BLaER1 (cell line): ENCODE data around the gene PAX4.

ENCODE experiments used
- H3K27ac ChIP-seq: shearing (Covaris generic); formaldehyde crosslinking; 2 replicates; pipeline ENCODE4 v1.8.1; 2022
- H3K27me3 ChIP-seq: shearing (Covaris generic); formaldehyde crosslinking; 2 replicates; pipeline ENCODE4 v1.8.1; 2022
- H3K36me3 ChIP-seq: shearing (Covaris generic); formaldehyde crosslinking; 2 replicates; pipeline ENCODE4 v1.8.1; 2022
- H3K4me1 ChIP-seq: shearing (Covaris generic); formaldehyde crosslinking; 2 replicates; pipeline ENCODE4 v1.8.1; 2022
- H3K4me2 ChIP-seq: shearing (Covaris generic); formaldehyde crosslinking; 2 replicates; pipeline ENCODE4 v1.8.1; 2022
- H3K4me3 ChIP-seq: shearing (Covaris generic); formaldehyde crosslinking; 2 replicates; pipeline ENCODE4 v1.8.1; 2022
- H3K9ac ChIP-seq: shearing (Covaris generic); formaldehyde crosslinking; 2 replicates; pipeline ENCODE4 v1.8.1; 2022
- H3K9me3 ChIP-seq: shearing (Covaris generic); formaldehyde crosslinking; 2 replicates; pipeline ENCODE4 v1.8.1; 2022
- H4K20me1 ChIP-seq: shearing (Covaris generic); formaldehyde crosslinking; 2 replicates; pipeline ENCODE4 v1.8.1; 2022
- Cebpa-rat ChIP-seq: shearing (Covaris generic); IDR thresholded peaks from 2 replicates; pipeline ENCODE4 v1.8.1; 2022

Gene PAX4

GRCh38 chr7:127618042-127618441, at the start of gene PAX4:
Gene PAX4 (minus strand): TSS chr7:127618142. CDS start chr7:127615928, 2,214 bp downstream.
- TF ChIP-seq Cebpa-rat, result no peak
- H3K9ac ChIP-seq, result no peak within 1 kb of the TSS
- H3K27ac ChIP-seq, result no peak within 1 kb of the TSS
- no peaks in the 10 kb centered on the region for H3K36me3 ChIP-seq
- no peak within 1 kb of the TSS for H3K4me3 ChIP-seq
- H3K27me3 ChIP-seq, result no peaks in the 10 kb centered on the region
- no peaks in the 10 kb centered on the region for H3K9me3 ChIP-seq
- no peaks in the 10 kb centered on the region for H3K4me1 ChIP-seq
- no peaks in the 10 kb centered on the region for H4K20me1 ChIP-seq
- no peak within 1 kb of the TSS for H3K4me2 ChIP-seq

GRCh38 chr7:127667017-127667670, 49.2 kb upstream of the PAX4 start:
- H3K4me2 ChIP-seq, result no peak overlapping the region
- peaks cover 83% of the 10 kb centered on the region for H4K20me1 ChIP-seq

GRCh38 chr7:127666602-127667001, 48.7 kb upstream of the PAX4 start:
- Histone ChIP-seq H3K36me3 (peaks cover 92% of the 10 kb centered on the region), H3K4me1 (peaks cover 12% of the 10 kb centered on the region; the same call in 1 of the 2 replicates), H4K20me1 (peaks cover 86% of the 10 kb centered on the region), H3K27me3 (no peaks in the 10 kb centered on the region), H3K9me3 (peaks cover 4% of the 10 kb centered on the region), H3K9ac (no peak overlapping the region), H3K27ac (no peak overlapping the region), H3K4me3 (no peak overlapping the region), H3K4me2 (no peak overlapping the region)
- TF ChIP-seq Cebpa-rat, result no peak

More at GRCh38 chr7:127667017-127667670, 49.2 kb upstream of the PAX4 start:
- Histone ChIP-seq H3K4me3 (no peak overlapping the region), H3K36me3 (peaks cover 93% of the 10 kb centered on the region), H3K4me1 (peaks cover 12% of the 10 kb centered on the region; the same call in 1 of the 2 replicates), H3K9ac (no peak overlapping the region), H3K9me3 (peaks cover 10% of the 10 kb centered on the region), H3K27me3 (no peaks in the 10 kb centered on the region), H3K27ac (no peak overlapping the region)
- TF ChIP-seq Cebpa-rat, result no peak

GRCh38 chr7:127665922-127666321, 48.0 kb upstream of the PAX4 start:
- no peak overlapping the region for H3K27ac ChIP-seq
- peaks cover 92% of the 10 kb centered on the region for H3K36me3 ChIP-seq
- TF ChIP-seq Cebpa-rat, result no peak
- H3K9me3 ChIP-seq, result no peaks in the 10 kb centered on the region; the same call in 1 of the 2 replicates
- H3K27me3 ChIP-seq, result no peaks in the 10 kb centered on the region
- peaks cover 12% of the 10 kb centered on the region; the same call in 1 of the 2 replicates for H3K4me1 ChIP-seq
- peaks cover 93% of the 10 kb centered on the region for H4K20me1 ChIP-seq
- H3K4me3 ChIP-seq, result no peak overlapping the region
- H3K4me2 ChIP-seq, result no peak overlapping the region
- no peak overlapping the region for H3K9ac ChIP-seq

- peak overlapping the region; percentile 29; the same call in 1 of the 2 replicates for H3K4me2 ChIP-seq
- no peaks in the 10 kb centered on the region for H3K9me3 ChIP-seq
- no peak overlapping the region for H3K9ac ChIP-seq
- no peak for TF ChIP-seq Cebpa-rat
- no peak overlapping the region for H3K27ac ChIP-seq
- H3K36me3 ChIP-seq, result peaks cover 87% of the 10 kb centered on the region
- no peak overlapping the region for H3K4me3 ChIP-seq
- H3K4me1 ChIP-seq, result peaks cover 30% of the 10 kb centered on the region
- H4K20me1 ChIP-seq, result peaks cover 100% of the 10 kb centered on the region
- H3K27me3 ChIP-seq, result no peaks in the 10 kb centered on the region
Observed at GRCh38 chr7:127658970-127659630, 41.2 kb upstream of the PAX4 start.

- no peak overlapping the region for H3K4me2 ChIP-seq
- no peak overlapping the region for H3K4me3 ChIP-seq
- H3K27ac ChIP-seq, result no peak overlapping the region
- H3K9ac ChIP-seq, result no peak overlapping the region
- peaks cover 100% of the 10 kb centered on the region for H4K20me1 ChIP-seq
- peaks cover 44% of the 10 kb centered on the region for H3K4me1 ChIP-seq
- peaks cover 71% of the 10 kb centered on the region for H3K36me3 ChIP-seq
- TF ChIP-seq Cebpa-rat, result no peak
- no peaks in the 10 kb centered on the region for H3K9me3 ChIP-seq
- H3K27me3 ChIP-seq, result no peaks in the 10 kb centered on the region
Observed at GRCh38 chr7:127657500-127657899, 39.6 kb upstream of the PAX4 start.

- no peaks in the 10 kb centered on the region for H3K9me3 ChIP-seq
- H3K4me1 ChIP-seq, result peaks cover 50% of the 10 kb centered on the region
- no peaks in the 10 kb centered on the region for H3K27me3 ChIP-seq
- peaks cover 54% of the 10 kb centered on the region for H3K36me3 ChIP-seq
- no peak overlapping the region for H3K4me2 ChIP-seq
- peaks cover 87% of the 10 kb centered on the region for H4K20me1 ChIP-seq
- no peak for TF ChIP-seq Cebpa-rat
- no peak overlapping the region for H3K4me3 ChIP-seq
- H3K27ac ChIP-seq, result no peak overlapping the region
- no peak overlapping the region for H3K9ac ChIP-seq
Observed at GRCh38 chr7:127655720-127656119, 37.8 kb upstream of the PAX4 start.

GRCh38 chr7:127654404-127655394, 36.8 kb upstream of the PAX4 start:
- H3K4me3 ChIP-seq, result peak overlapping the region; percentile 86
- peaks cover 53% of the 10 kb centered on the region for H3K4me1 ChIP-seq
- H3K27me3 ChIP-seq, result no peaks in the 10 kb centered on the region
- H3K9me3 ChIP-seq, result no peaks in the 10 kb centered on the region
- no peak for TF ChIP-seq Cebpa-rat
- H4K20me1 ChIP-seq, result peaks cover 77% of the 10 kb centered on the region
- H3K4me2 ChIP-seq, result peak overlapping the region; percentile 92
- no peak overlapping the region for H3K27ac ChIP-seq
- H3K9ac ChIP-seq, result no peak overlapping the region
- H3K36me3 ChIP-seq, result peaks cover 44% of the 10 kb centered on the region

GRCh38 chr7:127653396-127653795, 35.5 kb upstream of the PAX4 start:
- H4K20me1 ChIP-seq, result peaks cover 63% of the 10 kb centered on the region
- no peak for TF ChIP-seq Cebpa-rat
- no peak overlapping the region for H3K27ac ChIP-seq
- H3K4me1 ChIP-seq, result peaks cover 44% of the 10 kb centered on the region
- H3K9me3 ChIP-seq, result no peaks in the 10 kb centered on the region
- no peaks in the 10 kb centered on the region for H3K27me3 ChIP-seq
- peak overlapping the region; percentile 86 for H3K4me3 ChIP-seq
- H3K9ac ChIP-seq, result peak overlapping the region; percentile 90; the same call in 1 of the 2 replicates
- H3K36me3 ChIP-seq, result peaks cover 34% of the 10 kb centered on the region
- peak overlapping the region; percentile 92 for H3K4me2 ChIP-seq
